ENCODE measurements around the gene CCDC61.

The CCDC61 gene

DNA sequence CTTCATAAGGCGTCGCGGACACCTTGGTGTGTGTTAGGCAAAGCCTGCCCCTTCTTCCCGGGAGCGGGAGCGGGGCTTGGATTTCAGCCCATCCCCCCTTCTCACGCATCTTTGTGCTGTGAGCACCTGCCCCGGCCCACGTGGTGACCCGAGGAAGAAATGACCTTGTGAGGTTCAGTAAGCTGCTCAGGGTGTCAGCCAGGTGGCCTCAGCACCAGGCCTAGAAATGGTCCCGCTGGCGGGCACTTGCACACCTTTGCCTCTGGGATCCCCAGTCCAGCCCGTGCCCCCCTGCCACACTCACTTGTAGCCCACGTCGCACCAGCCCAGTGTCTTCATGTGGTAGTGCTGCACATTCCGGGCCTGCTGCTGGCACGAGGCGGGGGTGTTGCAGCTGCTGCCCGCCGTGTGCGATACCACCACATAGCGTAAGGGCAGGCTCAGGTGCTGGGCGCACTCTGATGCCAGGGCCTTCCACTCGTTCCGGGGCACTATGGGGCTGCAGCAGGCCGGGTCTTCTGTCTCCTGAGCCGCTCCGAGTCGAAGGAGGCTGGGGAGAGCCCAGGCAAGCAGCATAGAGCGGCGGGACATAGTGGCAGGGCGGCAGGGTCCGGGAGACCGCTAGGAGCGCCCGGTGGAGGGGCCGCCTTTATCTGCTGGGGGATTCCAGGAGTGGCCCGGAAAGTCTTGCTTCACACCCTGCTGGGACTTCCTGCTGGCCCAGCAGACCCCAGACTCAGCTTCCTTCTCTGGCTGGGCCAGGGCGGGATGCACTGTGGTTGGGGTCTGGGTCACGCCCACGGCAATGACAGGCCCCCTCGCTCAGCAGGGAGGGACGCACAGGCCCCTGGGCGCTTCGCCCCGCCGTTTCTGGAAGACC, 27.4 kb downstream of the CCDC61 start, which contains the start of gene PGLYRP1:
Gene PGLYRP1, minus strand, starts transcription at position 623 of the 880 bp plus-strand sequence. Its CDS starts 32 bp downstream, at position 591.
- Histone ChIP-seq H3K79me2 (ENCODE audit: insufficient read depth, low read length) (no peaks in the 10 kb centered on the region), H3K27ac (ENCODE audit: low read depth, low read length, poor library complexity, severe bottlenecking) (no peak within 1 kb of the TSS), H3K36me3 (ENCODE audit: insufficient read depth, low read length) (peaks cover 8% of the 10 kb centered on the region; the same call in 1 of the 2 replicates), H3K9me2 (ENCODE audit: low read depth, low read length) (no peaks in the 10 kb centered on the region), H4K20me1 (ENCODE audit: insufficient read depth, low read length) (no peaks in the 10 kb centered on the region), H3K9ac (ENCODE audit: low read length) (no peak within 1 kb of the TSS), H3K4me2 (ENCODE audit: low read length) (no peak within 1 kb of the TSS), H2AFZ (ENCODE audit: low read length) (no peak within 1 kb of the TSS), H3K4me3 (ENCODE audit: low read depth, low read length, poor library complexity, severe bottlenecking) (no peak within 1 kb of the TSS), H3K9me3 (ENCODE audit: low read length) (no peaks in the 10 kb centered on the region), H3K4me1 (ENCODE audit: insufficient read depth, low read length, severe bottlenecking) (no peaks in the 10 kb centered on the region), H3F3A (ENCODE audit: insufficient read depth, low read length) (no peaks in the 10 kb centered on the region), H3K27me3 (ENCODE audit: insufficient read depth, low read length) (no peaks in the 10 kb centered on the region)
- TF ChIP-seq EZH2 (IDR thresholded peaks at IDR 0.05; ENCODE audit: borderline replicate concordance, low read length) = no peak
- TF ChIP-seq, protein P1, sequence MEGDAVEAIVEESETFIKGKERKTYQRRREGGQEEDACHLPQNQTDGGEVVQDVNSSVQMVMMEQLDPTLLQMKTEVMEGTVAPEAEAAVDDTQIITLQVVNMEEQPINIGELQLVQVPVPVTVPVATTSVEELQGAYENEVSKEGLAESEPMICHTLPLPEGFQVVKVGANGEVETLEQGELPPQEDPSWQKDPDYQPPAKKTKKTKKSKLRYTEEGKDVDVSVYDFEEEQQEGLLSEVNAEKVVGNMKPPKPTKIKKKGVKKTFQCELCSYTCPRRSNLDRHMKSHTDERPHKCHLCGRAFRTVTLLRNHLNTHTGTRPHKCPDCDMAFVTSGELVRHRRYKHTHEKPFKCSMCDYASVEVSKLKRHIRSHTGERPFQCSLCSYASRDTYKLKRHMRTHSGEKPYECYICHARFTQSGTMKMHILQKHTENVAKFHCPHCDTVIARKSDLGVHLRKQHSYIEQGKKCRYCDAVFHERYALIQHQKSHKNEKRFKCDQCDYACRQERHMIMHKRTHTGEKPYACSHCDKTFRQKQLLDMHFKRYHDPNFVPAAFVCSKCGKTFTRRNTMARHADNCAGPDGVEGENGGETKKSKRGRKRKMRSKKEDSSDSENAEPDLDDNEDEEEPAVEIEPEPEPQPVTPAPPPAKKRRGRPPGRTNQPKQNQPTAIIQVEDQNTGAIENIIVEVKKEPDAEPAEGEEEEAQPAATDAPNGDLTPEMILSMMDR (IDR thresholded peaks at IDR 0.05; ENCODE audit: low read length) = no peak

DNA sequence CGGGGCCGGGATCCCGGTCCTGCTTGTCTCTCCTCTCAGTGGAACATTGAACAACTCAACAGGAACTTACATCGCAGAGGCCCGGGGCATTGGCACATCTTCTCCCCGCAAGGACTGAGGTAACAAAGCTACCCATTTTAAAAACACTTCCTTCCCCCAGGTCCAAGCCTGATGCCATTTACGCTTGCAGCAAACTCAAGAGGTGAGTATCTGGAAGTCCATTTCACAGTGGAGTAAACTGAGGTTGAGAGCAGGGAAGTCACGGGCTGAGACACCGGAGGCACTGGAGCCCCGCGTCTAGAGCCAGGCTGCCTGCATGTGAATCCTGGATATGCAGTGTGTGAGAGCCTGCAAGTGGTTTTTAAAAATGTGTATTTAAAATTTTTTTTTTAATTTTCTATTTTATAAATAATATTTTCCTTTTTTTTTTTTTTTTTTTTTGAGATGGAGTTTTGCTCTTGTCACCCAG, 28.1 kb downstream of the CCDC61 start:
- H3K4me3 ChIP-seq (ENCODE audit: low read depth, low read length, poor library complexity, severe bottlenecking) = no peak overlapping the region
- no peaks in the 10 kb centered on the region for H3K9me2 ChIP-seq (ENCODE audit: low read depth, low read length)
- H3F3A ChIP-seq (ENCODE audit: insufficient read depth, low read length) = no peaks in the 10 kb centered on the region
- no peaks in the 10 kb centered on the region for H3K4me1 ChIP-seq (ENCODE audit: insufficient read depth, low read length, severe bottlenecking)
- no peak overlapping the region for H3K9ac ChIP-seq (ENCODE audit: low read length)
- no peaks in the 10 kb centered on the region for H3K79me2 ChIP-seq (ENCODE audit: insufficient read depth, low read length)
- H3K27ac ChIP-seq (ENCODE audit: low read depth, low read length, poor library complexity, severe bottlenecking) = no peak overlapping the region
- TF ChIP-seq, protein P1 (IDR thresholded peaks at IDR 0.05; ENCODE audit: low read length) = no peak
- no peak for TF ChIP-seq EZH2 (IDR thresholded peaks at IDR 0.05; ENCODE audit: borderline replicate concordance, low read length)
- H2AFZ ChIP-seq (ENCODE audit: low read length) = no peak overlapping the region
- no peaks in the 10 kb centered on the region for H3K27me3 ChIP-seq (ENCODE audit: insufficient read depth, low read length)
- H4K20me1 ChIP-seq (ENCODE audit: insufficient read depth, low read length) = no peaks in the 10 kb centered on the region
- no peak overlapping the region for H3K4me2 ChIP-seq (ENCODE audit: low read length)
- H3K36me3 ChIP-seq (ENCODE audit: insufficient read depth, low read length) = peaks cover 3% of the 10 kb centered on the region; the same call in 1 of the 2 replicates
- H3K9me3 ChIP-seq (ENCODE audit: low read length) = no peaks in the 10 kb centered on the region

DNA sequence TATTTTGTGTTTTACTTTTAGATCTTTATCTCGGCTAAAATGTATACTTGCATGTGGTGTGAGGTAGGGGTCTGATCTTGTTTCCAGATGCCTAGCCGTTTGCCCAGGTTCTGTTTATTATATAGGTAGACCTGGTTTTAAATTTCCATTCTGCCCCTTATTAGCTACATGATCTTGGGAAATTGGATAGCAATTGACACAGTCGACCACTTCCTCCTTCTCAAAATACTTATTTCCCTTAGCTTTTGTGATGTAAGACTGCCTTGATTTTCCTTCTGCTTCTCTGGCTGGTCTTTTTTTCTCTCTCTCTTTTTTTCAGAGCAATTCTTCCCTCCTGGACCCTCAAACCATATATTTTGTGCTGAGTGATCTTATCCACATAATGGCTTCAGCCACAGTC, 30.6 kb downstream of the CCDC61 start:
- H3K9ac ChIP-seq (ENCODE audit: low read length) = no peak overlapping the region
- no peaks in the 10 kb centered on the region for H3K9me3 ChIP-seq (ENCODE audit: low read length)
- H3K4me3 ChIP-seq (ENCODE audit: low read depth, low read length, poor library complexity, severe bottlenecking) = no peak overlapping the region
- H2AFZ ChIP-seq (ENCODE audit: low read length) = no peak overlapping the region
- no peaks in the 10 kb centered on the region for H3F3A ChIP-seq (ENCODE audit: insufficient read depth, low read length)
- H3K79me2 ChIP-seq (ENCODE audit: insufficient read depth, low read length) = no peaks in the 10 kb centered on the region
- H3K4me1 ChIP-seq (ENCODE audit: insufficient read depth, low read length, severe bottlenecking) = no peaks in the 10 kb centered on the region
- TF ChIP-seq, protein P1 (IDR thresholded peaks at IDR 0.05; ENCODE audit: low read length) = no peak
- no peak for TF ChIP-seq EZH2 (IDR thresholded peaks at IDR 0.05; ENCODE audit: borderline replicate concordance, low read length)
- no peak overlapping the region for H3K27ac ChIP-seq (ENCODE audit: low read depth, low read length, poor library complexity, severe bottlenecking)
- no peaks in the 10 kb centered on the region for H3K36me3 ChIP-seq (ENCODE audit: insufficient read depth, low read length)
- no peak overlapping the region for H3K4me2 ChIP-seq (ENCODE audit: low read length)
- H3K27me3 ChIP-seq (ENCODE audit: insufficient read depth, low read length) = no peaks in the 10 kb centered on the region
- no peaks in the 10 kb centered on the region for H3K9me2 ChIP-seq (ENCODE audit: low read depth, low read length)
- H4K20me1 ChIP-seq (ENCODE audit: insufficient read depth, low read length) = no peaks in the 10 kb centered on the region
